Hematopoietic multipotent progenitor cell treated with erythropoietin and hydrocortisone succinate and interleukin-3 and kit ligand, for 15 days (in vitro differentiated cells): ENCODE measurements around the gene SSMEM1.
"Not testable (repeated sequence)": the region's sequence is repeated elsewhere in the genome, so short reads cannot be mapped to it uniquely, and the experiment has no call there.

Source experiments
- DNase-seq: peaks from one replicate; pipeline ENCODE4 v3.0.0-alpha.2; 2015; ENCODE audit warnings: low spot score

The SSMEM1 gene

GRCh38 chr7:130213828-130214227 lies 6.2 kb downstream of the SSMEM1 start:
- no peak for DNase-seq

GRCh38 chr7:130216025-130216424 lies 8.4 kb downstream of the SSMEM1 start:
- DNase-seq: no peak

DNA sequence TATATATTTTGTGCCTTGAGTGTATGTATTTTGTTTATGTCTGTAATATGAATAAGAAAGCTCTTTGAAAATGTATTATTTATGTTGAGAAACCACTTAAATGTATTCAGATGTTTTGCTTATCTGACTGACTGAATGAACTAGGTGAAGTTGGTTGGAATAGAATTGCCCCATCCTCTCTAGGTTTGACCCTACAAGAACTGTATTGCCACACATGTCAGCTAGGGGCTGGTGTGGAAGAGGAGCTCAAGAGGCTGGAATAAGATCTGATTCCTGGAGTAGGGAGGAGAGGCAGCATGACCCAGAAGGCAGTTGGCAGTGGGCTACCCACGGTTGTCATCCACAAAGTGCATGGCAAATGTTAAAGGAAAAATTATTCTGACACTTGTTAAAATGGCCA lies 9.1 kb downstream of the SSMEM1 start:
- no peak for DNase-seq

- no peak for DNase-seq
Measured at GRCh38 chr7:130218806-130219620, 11.4 kb downstream of the SSMEM1 start.

DNA sequence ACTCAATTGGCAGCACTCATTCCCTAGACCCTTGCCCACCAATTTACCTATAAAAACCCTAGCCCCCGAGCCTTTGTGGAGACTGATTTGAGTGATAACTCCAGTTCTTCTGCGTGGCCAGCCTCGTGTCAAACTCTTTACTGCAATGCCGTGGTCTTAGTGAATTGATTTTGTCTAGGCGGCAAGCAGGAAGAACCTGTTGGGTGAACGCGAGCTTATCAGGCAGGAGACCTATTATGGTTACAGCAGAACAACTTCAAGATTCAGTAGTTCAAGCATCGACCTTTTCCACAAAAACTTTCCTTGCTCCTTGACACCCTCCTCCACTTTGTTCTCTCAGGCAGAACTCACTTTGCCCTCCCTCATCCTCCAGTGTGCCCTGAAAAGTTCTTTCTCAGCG lies 12.2 kb downstream of the SSMEM1 start:
- DNase-seq: no peak

GRCh38 chr7:130221746-130222145 lies 14.1 kb downstream of the SSMEM1 start:
- DNase-seq: no peak

- no peak for DNase-seq
Measured at GRCh38 chr7:130223646-130224045, 16.0 kb downstream of the SSMEM1 start.

DNA sequence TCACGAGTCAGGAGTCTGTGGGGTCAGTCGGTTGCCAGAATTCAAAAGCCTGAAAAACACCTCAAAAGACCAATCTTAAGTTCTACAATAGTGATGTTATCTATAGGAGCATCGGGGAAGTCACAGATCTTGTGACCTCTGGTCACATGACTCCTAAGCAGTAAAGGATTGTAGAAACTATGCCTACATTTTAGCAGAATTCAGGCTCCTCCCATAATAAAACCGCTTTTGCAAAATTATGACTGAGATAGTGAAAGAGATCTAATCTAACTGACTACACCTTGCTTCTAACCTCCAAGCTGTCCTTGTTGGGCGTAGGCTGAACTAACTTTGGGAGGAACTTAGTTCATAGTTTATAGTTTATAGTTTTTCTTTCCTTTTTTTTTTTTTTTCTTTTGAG lies 16.6 kb downstream of the SSMEM1 start:
- DNase-seq: no peak

DNA sequence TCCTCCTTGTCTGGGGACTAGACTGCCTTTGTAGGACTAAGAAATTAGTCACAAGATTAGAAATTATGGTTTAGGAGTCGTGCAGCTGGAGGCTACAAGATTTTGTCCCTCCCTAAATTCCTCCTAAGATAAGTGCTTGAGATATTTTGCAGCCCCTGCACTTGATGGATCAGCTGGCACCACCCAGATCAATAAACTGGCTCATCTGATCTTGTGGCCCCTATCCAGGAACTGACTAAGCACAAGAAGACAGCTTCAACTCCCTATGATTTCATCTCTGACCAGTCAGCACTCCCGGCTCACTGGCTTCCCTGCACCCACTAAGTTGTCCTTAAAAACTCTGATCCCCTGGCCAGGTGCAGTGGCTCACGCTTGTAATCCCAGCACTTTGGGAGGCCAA lies 17.3 kb downstream of the SSMEM1 start:
- not testable (repeated sequence) for DNase-seq

DNA sequence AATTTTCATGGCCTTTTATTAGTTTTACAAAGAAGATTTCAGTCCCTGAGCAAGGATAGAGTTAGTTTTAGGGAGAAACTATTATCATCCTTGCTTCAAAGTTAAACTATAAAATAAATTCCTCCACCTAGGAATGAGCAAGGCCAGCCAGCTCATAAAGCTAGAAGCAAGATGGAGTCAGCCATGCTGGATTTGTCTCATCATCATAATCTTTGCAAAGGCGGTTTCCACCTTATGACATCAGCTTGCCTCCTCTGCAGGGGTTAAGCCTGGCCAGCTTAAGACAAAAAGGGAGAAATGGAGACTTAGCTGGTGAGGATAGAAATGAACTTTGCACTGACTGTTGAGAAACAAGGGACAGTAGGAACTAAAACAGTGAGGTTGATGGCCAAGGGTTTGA lies 18.7 kb downstream of the SSMEM1 start:
- DNase-seq: no peak

GRCh38 chr7:130227883-130228575 lies 20.4 kb downstream of the SSMEM1 start:
- no peak for DNase-seq

DNA sequence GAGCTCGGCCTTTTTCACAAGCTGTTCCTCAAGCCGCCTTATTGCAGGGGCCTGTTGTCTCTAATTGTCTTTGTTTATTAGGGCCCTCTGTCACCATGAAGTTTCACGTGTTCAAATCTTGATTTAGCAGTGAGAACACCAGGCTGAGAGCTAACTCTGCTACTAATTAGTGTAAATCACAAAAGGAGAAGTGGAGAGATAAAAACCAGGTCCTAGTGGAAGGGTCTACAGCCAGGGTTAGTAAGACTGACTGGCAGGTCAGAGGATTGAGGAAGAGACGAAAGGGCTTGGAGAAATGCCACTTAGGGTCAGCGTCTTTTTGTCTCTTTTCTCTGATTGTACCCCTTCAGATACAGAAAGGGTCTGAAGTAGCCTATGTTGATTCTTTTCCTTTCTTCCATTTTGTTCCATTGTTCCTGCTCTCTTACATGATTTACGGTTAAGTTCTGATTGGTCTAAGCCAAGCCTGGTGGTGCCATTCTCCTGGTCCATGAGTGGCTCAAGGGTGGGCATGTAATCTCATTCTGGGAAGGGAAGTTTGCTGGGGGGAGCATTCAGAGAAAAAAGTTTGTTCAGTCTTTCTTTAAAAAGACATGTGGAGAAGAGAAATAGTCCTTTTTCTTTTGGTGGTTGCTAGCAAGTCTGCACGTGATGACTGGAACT lies 21.3 kb downstream of the SSMEM1 start:
- DNase-seq: no peak

DNA sequence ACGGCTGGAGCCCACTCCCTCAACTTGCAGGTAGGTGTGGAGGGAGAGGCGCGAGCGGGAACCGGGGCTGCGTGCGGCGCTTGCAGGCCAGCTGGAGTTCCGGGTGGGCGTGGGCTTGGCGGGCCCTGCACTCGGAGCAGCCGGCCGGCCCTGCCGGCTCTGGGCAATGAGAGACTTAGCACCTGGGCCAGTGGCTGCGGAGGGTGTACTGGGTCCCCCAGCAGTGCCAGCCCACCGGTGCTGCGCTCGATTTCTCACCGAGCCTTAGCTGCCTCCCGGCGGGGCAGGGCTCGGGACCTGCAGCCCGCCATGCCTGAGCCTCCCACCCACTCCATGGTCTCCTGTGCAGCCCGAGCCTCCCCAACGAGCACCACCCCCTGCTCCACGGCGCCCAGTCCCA lies 22.3 kb downstream of the SSMEM1 start:
- DNase-seq: not testable (repeated sequence)

DNA sequence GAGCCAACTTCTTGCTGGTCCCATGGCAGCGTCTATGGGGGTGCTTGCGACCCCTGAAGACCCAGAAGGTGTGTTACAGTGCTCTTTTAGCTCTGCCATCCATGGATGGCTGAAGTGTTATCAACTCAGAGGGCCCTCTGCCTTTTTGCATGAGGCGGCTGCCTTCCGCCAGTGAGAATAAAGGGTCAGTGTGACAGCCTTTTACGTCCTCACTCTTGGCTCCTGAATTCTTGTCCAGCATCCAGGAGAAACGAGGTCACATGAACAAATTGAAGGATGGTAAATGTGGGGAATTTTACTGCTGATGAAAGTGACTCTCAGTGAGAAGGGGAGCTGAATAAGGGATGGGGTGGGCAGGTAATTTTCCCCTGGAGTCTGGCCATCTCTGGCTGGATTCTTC lies 24.1 kb downstream of the SSMEM1 start:
- no peak for DNase-seq

DNA sequence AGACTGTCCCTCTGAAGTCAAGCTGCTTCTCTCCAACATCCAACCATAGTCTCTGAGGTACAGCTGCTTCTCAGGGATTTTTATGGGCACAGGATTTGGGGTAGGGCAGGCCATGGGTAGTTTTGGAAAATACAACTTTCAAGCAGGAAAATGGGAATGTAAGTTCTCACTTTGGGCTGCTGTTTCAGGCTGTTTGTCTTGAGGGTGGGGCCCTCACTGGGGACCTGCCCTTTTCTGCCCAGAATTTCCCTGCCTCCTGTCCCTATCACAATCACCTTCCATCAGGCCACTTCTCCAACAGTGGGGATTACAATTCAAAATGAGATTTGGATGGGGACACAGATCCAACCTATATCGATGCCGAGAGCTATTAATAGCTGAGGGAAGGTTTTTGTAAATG lies 24.5 kb downstream of the SSMEM1 start:
- no peak for DNase-seq

- DNase-seq: no peak
Measured at GRCh38 chr7:130234078-130234477, 26.4 kb downstream of the SSMEM1 start.

DNA sequence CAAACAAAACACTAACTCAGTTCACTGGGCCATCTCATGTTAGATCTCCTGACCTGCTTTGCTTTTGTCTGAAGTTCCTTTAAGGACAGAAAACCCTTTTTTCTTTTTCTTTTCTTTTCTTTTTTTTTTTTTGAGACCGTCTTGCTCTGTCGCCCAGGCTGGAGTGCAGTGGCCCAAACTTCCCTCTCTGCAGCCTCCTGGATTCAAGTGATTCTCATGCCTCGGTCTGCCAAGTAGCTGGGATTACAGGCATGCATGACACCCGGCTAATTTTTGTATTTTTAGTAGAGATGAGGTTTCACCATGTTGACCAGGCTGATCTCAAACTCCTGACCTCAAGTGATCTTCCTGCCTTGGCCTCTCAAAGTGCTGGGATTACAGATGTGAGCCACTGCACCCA lies 28.7 kb downstream of the SSMEM1 start:
- not testable (repeated sequence) for DNase-seq

GRCh38 chr7:130240240-130240639 lies 32.6 kb downstream of the SSMEM1 start:
- no peak for DNase-seq

- DNase-seq: peak; percentile 20
Measured at GRCh38 chr7:130242198-130243014, 34.7 kb downstream of the SSMEM1 start.

DNA sequence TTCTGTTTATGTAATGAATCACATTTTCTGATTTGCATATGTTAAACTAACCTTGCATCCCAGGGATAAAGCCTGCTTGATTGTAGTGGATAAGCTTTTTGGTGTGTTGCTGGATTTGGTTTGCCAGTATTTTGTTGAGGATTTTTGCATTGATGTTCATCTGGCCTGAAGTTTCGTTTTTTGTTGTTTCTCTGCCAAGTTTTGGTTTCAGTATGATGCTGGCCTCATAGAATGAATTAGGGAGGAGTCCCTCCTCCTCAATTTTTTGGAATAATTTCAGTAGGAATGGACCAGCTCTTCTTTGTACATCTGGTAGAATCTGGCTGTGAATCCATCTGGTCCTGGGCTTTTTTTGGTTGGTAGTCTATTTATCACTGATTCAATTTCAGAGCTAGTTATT lies 35.8 kb downstream of the SSMEM1 start:
- DNase-seq: not testable (repeated sequence)

GRCh38 chr7:130246491-130246890 lies 38.8 kb downstream of the SSMEM1 start:
- DNase-seq: not testable (repeated sequence)

DNA sequence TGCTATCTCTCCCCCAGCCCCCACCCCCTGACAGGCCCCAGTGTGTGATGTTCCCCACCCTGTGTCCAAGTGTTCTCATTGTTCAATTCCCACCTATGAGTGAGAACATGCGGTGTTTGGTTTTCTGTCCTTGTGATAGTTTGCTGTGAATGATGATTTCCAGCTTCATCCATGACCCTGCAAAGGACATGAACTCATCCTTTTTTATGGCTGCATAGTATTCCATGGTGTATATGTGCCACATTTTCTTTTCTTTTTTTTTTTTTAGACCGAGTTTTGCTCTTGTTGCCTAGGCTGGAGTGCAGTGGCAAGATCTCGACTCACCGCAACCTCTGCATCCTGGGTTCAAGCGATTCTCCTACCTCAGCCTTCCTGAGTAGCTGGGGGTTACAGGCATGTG lies 41.2 kb downstream of the SSMEM1 start:
- DNase-seq: not testable (repeated sequence)
